Coronary artery (tissue), 2 donors: Measurements from ENCODE around the gene DNAJC7.

Source experiments
- DNase-seq: peaks from one replicate; pipeline ENCODE4 v3.0.0-alpha.2; 2017; ENCODE audit warnings: low spot score
- H3K27ac ChIP-seq, 2 donors: fragments of 200-600 bp; sonication (generic); one replicate each; pipeline ENCODE4 v1.5.1; 2016 to 2019
- H3K4me3 ChIP-seq: fragments of 200-600 bp; sonication (generic); 2 replicates; pipeline ENCODE4 v1.5.1; 2016; ENCODE audit warnings: mild to moderate bottlenecking, moderate library complexity
- TF ChIP-seq, protein P1 (sequence below): fragments of 200-600 bp; sonication (generic); IDR thresholded peaks from one replicate; pipeline ENCODE4 v1.5.1; 2019; ENCODE audit warnings: antibody characterized with exemption

Gene DNAJC7

DNA sequence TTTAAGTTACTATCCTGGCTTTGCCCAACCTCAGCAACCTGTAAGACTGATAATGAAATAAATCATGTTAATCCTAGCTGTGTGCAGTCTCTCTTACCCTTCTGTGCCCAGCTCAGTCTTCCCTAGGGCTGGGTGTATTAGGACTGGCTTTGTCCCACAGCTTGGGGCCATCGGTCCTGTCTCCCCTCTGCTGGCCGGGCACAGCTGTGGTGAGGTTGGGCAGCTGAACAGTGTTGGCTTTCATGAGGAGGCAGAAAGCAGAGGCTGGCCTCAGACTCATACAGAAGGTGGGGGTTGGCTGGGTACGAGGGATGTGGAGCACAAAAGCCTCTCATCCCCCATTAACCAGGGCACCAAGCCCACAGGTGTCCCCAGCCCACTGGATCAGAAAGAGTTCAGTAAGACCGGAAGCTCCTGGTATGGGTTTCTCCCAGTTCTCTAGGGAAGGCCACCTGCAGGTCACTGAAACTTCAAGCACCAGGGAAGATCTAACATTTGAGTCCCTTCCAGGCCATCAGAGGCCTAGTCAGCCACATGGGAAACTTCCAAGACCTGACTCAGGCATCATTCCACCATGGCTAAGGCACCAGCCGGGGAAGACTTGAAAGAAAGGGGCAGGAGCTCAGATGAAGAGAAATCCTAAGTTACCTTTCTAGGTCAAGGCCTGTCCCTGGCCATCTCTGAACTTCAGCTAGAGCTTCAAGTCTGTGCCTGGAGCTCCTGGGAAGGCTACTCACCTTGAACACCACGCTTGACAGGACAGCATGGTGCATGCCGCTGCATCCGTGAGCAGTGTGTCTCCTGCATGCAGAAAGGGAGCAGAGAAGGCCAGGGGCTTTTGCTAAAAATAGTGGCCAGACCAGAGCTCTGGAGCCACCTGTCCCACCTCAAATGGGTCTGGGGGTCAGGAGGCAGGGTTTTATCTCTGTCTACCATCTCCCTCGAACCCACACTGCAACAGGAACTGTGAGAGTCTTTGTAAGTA is 41.8 kb downstream of the DNAJC7 start:
- H3K4me3 ChIP-seq, result no peak overlapping the region
- peak overlapping the region in 1 of 2 donors; percentile 65 for H3K27ac ChIP-seq
- no peak for DNase-seq
- TF ChIP-seq, protein P1, sequence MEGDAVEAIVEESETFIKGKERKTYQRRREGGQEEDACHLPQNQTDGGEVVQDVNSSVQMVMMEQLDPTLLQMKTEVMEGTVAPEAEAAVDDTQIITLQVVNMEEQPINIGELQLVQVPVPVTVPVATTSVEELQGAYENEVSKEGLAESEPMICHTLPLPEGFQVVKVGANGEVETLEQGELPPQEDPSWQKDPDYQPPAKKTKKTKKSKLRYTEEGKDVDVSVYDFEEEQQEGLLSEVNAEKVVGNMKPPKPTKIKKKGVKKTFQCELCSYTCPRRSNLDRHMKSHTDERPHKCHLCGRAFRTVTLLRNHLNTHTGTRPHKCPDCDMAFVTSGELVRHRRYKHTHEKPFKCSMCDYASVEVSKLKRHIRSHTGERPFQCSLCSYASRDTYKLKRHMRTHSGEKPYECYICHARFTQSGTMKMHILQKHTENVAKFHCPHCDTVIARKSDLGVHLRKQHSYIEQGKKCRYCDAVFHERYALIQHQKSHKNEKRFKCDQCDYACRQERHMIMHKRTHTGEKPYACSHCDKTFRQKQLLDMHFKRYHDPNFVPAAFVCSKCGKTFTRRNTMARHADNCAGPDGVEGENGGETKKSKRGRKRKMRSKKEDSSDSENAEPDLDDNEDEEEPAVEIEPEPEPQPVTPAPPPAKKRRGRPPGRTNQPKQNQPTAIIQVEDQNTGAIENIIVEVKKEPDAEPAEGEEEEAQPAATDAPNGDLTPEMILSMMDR, result no peak

DNA sequence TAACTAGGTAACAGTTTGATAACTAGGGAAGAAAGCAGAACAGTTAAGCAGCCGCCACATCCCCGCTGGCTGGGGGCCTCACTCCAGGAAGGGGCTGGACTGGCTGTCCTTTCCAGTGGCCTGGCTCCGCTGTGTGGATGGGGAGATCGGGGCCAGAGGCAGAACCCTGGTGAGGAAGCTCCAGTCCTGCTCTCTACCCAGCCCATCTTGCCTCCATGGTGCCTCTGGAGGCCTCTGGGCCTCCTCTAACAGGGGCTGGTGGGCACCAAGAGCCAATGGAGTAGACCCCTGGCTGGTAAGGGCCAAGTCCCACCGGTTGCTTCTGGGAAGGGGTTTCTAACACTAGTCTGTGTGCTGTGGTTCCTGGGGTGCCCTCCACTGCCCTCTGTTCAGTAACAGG is 42.6 kb downstream of the DNAJC7 start:
- TF ChIP-seq, protein P1, result no peak
- no peak overlapping the region for H3K4me3 ChIP-seq
- H3K27ac ChIP-seq, result no peak overlapping the region
- DNase-seq, result no peak

DNA sequence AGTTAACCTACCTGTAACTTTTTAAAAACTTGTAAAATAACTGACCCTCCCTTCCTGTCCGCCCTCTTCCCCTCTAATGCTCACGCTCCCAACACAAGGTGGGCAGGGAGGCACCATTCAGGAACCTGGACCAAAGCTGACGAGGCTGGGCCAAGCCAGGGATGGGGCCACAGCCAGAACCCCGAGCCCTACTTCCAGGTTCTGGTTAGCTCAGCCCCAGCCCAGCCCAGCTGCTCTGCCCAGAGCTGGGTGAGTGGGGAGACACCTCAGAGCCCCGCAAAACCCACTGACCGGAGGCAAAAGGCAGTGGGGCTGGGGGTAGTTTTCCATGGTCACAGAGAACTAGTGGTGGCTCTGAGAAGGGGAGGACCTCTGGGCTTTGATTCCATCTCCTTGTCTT is 43.2 kb downstream of the DNAJC7 start:
- TF ChIP-seq, protein P1, result no peak
- DNase-seq, result no peak
- H3K27ac ChIP-seq, result no peak overlapping the region
- H3K4me3 ChIP-seq, result no peak overlapping the region

- no peak for DNase-seq
- H3K4me3 ChIP-seq, result no peak overlapping the region
- peak overlapping the region; percentile 14 to 42 for H3K27ac ChIP-seq
- TF ChIP-seq, protein P1, result no peak
Observed at GRCh38 chr17:41973408-41973811, 43.8 kb downstream of the DNAJC7 start.

- Histone ChIP-seq H3K27ac (peak overlapping the region; percentile 14 to 42), H3K4me3 (no peak overlapping the region)
- no peak for DNase-seq
- TF ChIP-seq, protein P1, result no peak
Observed at GRCh38 chr17:41972571-41973407, 44.5 kb downstream of the DNAJC7 start.

DNA sequence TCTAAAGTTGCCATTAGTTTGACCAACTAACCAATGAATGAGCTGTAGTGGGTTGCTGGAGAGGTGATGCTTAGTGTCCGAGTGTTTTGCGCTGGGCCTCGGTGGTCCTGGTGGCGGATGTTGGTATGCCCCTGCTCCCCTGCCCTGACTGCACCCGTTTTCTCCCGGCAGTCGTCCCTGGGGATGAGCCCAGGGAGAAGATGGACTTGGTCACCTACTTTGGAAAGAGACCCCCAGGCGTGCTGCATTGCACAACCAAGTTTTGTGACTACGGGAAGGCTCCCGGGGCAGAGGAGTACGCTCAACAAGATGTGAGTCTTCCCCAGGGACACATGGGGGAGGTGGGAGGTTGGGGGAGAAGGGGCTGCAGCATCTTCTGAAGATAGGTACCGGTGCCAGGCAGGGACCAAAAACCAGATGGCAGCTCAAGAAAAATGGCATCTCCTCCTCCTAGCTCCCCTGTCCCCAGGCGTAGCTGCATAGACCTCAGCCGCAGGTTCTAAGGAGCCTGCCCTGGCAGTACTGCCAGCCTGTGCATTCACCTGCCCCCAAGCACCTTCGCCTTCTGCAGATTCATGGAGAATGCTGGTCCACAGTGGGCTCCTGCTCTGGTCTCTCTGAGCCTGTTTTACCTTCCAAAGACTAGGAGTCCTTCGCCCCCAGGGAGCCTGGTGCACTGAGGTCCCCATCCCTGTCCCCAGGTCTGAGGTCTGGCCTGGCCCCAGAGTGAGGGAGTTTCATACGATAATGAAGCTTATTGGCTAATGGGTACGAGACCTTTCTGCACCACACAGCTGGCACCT is 45.3 kb downstream of the DNAJC7 start:
- Histone ChIP-seq H3K27ac (no peak overlapping the region), H3K4me3 (no peak overlapping the region)
- TF ChIP-seq, protein P1, result no peak
- DNase-seq, result no peak
